SKM-1 (cell line): ENCODE results near the gene OR52E8.

Experiments used
- DNase-seq: peaks from one replicate; lab custom pipeline; 2025; ENCODE audit not compliant: unreplicated experiment; lab: John Stamatoyannopoulos, UW

Gene OR52E8

GRCh38 chr11:5857590-5857989 is at the start of gene OR52E8:
TSS of gene OR52E8 (minus strand) at chr11:5857690. CDS start at chr11:5857690, 0 bp downstream.
- no peak for DNase-seq

- DNase-seq: no peak
Measured at GRCh38 chr11:5899534-5899933, 42.0 kb upstream of the OR52E8 start.

- DNase-seq: no peak
Measured at GRCh38 chr11:5892908-5893307, 35.4 kb upstream of the OR52E8 start, which contains the start of gene OR52E5. TSS of gene OR52E5 (plus strand) at chr11:5893208. CDS start at chr11:5900777, 7,569 bp downstream.

- DNase-seq: peak; percentile 37
Measured at GRCh38 chr11:5891216-5891800, 33.8 kb upstream of the OR52E8 start.

GRCh38 chr11:5887661-5888060 is 30.2 kb upstream of the OR52E8 start:
- DNase-seq: no peak

- no peak for DNase-seq
Measured at GRCh38 chr11:5887172-5887571, 29.7 kb upstream of the OR52E8 start.

GRCh38 chr11:5881756-5882155 is 24.3 kb upstream of the OR52E8 start:
- no peak for DNase-seq

- DNase-seq: no peak
Measured at GRCh38 chr11:5880329-5880728, 22.8 kb upstream of the OR52E8 start, which contains the start of gene OR52E4. TSS of gene OR52E4 (plus strand) at chr11:5880629. CDS start at chr11:5884293, 3,664 bp downstream.

- DNase-seq: no peak
Measured at GRCh38 chr11:5878564-5878963, 21.1 kb upstream of the OR52E8 start.

GRCh38 chr11:5865826-5866225 is 8.3 kb upstream of the OR52E8 start:
- DNase-seq: no peak

- no peak for DNase-seq
Measured at GRCh38 chr11:5851002-5851401, 6.5 kb downstream of the OR52E8 start.

- DNase-seq: no peak
Measured at GRCh38 chr11:5847711-5848110, 9.8 kb downstream of the OR52E8 start.

- no peak for DNase-seq
Measured at GRCh38 chr11:5846701-5847100, 10.8 kb downstream of the OR52E8 start.

- no peak for DNase-seq
Measured at GRCh38 chr11:5841797-5842196, 15.7 kb downstream of the OR52E8 start, which contains the start of gene OR52E6. TSS of gene OR52E6 (minus strand) at chr11:5841897. CDS start at chr11:5841897, 0 bp downstream.

- DNase-seq: no peak
Measured at GRCh38 chr11:5837695-5838094, 19.8 kb downstream of the OR52E8 start.

GRCh38 chr11:5833446-5833845 is 24.0 kb downstream of the OR52E8 start:
- DNase-seq: no peak

GRCh38 chr11:5831196-5831829 is 26.2 kb downstream of the OR52E8 start:
- DNase-seq: no peak

- DNase-seq: no peak
Measured at GRCh38 chr11:5818245-5818886, 39.1 kb downstream of the OR52E8 start.

- peak; percentile 89 for DNase-seq
Measured at GRCh38 chr11:5815534-5815933, 42.0 kb downstream of the OR52E8 start.

- DNase-seq: no peak
Measured at GRCh38 chr11:5809905-5810795, 47.3 kb downstream of the OR52E8 start.

GRCh38 chr11:5809122-5809519 is 48.4 kb downstream of the OR52E8 start:
- no peak for DNase-seq
